Measurements from ENCODE around the gene GIT2.
"Not testable (repeated sequence)": the region's sequence is repeated elsewhere in the genome, so short reads cannot be mapped to it uniquely, and the experiment has no call there.

Gene GIT2

DNA sequence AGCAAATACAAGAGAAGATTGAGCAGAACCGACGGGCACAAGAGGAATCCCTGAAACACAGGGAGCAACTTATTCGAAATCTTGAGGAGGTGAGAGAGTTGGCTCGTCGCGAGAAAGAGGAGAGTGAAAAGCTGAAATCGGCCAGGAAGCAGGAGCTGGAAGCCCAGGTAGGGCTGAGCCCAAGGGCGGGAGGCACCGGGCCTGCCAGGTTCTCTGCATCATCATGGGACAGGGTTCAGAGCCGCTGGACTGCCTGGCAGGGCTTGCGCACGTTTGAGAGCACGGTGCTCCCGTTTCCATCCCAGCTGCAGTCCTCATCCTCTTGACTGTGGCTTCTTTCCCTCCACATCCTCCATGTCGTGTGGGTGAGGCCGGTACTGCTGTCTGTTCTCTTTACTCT is 81.7 kb downstream of the GIT2 start:
- no peak for DNase-seq

DNA sequence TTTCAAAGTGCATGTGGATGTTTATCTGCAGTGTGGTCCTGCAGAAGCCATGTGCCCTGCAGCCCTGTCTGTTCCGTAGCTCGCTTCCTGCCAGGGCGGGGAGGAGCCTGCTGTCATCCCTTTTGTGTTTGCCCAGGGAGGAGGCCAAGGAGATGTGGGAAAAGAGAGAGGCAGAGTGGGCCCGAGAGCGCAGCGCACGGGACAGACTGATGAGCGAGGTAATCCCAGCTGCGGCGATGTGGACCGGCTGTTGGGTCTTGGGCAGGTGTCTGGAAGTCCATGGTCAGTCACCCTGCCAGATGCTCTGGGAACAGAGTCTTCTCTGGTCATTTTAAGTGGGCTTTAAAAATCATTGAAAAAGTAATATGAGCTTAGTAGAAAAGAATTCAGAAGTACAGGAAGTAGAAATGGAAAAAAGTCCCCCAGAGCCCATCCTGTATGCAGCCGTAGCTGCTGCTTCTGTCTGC is 83.3 kb downstream of the GIT2 start:
- no peak for DNase-seq

DNA sequence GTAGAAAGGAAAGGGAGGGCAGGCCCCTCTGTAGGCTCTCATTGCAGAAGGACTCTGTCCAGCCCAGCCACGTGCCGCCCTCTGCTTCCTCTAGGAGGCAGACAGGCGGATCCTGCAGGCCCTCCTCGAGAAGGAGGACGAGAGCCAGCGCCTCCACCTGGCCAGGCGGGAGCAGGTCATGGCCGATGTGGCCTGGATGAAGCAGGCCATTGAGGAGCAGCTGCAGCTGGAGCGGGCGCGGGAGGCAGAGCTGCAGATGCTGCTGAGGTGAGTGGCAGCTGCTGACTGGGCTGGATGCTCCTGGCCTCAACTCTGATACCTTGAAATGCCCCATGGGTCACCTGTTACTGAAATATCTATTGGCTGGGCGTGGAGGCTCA is 85.2 kb downstream of the GIT2 start:
- DNase-seq = no peak

DNA sequence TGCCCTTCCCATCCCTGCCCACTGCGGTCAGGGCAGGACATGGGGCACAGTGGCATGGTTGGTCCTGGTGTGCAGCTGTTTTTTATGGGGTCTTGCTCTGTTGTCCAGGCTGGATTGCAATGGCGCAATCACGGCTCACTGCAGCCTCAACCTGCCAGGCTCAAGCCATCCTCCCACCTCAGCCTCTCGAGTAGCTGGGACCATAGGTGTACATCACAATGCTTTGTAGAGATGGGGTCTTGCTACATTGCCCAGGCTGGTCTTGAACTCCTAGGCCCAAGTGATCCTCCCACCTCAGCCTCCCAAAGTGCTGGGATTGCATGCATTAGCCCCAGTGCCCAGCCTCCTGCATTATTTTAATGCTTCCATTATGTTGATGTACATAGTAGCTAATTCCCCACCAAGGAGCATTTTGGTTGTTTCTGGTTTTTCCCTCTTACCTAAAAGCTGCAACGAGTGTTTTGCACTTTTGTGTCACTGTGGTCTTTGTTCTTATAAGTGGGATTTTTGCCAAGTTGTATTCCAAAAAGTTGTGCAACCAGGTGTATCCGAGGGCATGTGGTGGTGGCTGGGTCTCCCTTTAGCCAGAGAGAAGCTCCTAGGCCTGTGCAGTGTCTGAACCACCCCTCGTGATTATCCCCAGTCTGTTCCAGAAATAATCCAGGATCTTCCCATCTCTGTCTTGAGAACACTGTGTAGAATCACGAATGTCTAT is 85.8 kb downstream of the GIT2 start:
- no peak for DNase-seq

DNA sequence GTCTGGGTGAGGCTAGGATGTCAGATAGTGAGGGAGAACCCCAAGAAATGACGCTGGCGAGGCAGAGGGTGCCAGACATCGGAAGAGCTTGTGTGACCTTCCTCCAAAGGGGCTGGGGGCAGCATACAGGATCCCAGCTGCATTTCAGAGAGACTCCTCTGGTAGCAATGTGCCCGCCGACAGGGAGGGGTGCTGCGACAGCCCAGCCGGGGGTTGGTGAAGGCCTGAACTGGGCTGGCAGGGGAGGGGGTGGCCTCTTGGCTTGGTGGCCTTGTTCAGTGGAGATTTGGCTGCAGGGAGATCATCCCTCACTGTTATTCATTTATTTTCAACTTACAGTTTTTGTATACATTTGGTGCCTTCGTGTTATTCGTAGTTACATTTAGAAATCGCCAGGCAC is 90.9 kb downstream of the GIT2 start:
- no peak for DNase-seq

DNA sequence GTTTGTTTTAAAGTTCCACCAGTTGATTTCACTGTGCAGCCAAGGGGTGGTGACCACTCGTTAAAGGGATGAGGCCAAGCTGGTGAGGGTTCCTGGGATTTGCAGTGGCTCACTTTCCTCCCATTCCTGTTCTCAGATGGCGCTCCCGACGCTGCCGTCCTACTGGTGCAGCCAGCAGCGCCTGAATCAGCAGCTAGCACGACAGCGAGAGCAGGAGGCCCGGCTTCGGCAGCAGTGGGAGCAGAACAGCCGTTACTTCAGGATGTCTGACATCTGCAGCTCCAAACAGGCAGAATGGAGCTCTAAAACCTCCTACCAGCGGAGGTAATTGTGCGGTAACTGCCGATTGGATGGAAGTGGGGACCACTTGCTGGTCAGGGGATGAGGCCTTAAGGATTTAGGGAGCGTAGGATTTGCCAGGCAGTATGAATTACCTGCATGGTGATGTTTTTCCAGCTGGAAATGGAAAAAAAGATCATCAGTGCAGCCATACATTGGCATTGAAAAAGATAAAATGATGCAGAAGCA is 93.2 kb downstream of the GIT2 start:
- DNase-seq = no peak

DNA sequence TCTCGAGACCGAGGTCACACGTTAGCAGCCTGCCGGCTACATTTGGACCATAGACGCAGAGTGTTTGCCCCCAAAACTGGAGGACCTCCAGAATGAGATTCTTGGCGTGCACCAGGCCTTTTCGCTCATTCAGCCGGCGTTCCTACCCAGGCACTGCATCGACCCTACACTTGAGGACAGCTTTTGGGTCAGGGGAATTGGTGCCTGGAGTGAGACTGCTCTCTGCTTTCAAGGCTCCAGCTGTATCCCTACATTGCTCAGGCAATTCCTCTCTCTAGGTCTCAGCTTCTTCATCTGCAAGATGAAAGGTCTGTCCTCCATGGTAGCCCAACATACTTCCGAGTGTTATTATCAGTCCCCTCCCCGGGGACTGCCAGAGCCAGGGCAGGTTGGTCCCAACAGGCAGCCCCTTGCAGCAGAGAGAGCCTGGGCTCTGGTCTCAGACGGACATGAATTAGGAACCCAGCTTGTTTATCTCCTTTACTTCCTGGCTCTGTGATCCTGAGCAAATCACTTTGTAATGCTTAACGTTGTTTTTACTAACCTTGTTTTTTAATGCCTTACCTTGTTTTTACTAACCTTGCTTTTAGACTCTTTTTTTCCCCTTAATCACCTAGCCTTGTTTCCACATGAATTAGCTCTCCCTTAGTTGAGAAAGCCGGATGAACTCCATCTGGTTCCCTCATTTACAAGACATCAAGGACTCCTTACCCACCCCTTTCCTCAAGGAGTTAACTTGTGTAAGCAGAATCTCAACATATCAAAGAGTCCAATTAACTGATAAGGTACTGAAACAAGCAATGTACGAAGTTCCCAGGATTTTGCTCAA is 95.2 kb downstream of the GIT2 start:
- DNase-seq = no peak

DNA sequence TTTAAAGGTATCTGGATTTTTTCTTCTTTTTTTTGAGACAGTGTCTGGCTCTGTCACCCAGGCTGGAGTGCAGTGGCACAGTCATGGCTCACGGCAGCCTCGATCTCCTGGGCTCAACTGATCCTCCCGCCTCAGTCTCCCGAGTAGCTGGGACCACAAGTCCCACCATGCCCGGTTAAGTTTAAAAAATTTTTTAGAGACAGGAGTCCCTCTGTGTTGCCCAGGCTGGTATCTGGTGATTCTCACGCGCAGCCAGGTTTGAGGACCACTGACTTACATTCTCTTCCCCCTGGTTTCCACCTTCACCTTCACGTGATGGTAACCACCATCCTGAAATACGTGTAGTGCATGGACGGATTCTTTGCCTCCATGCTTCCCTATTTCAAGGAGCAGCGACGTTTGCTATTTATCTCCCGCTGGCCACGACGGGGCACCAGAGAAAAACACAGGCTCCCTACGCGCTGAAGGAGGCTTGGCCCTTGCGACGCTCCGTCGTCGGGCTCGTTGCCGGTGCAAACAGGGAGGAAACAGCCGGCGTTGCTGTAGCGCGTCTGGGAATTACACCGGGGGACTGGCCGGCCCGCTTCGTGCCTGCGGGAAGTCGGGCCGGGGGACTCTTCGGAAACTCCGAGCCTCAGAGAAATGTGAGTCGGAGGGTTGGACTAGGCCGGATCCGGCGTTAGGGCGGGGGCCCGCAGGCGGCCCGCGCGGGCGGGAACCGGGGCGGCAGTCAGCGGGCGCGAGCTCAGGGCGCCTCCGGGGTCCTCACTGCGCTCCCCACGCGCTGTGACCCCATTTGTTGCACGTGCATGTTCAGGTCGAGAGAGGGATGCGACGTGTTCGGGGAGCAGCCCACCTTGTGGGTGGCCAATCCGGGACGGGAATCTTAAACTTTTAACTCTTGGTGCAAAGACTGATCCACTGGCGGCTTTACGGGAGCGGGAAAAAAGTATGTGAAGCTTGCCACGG is 96.1 kb downstream of the GIT2 start, which contains the start of gene TCHP:
Gene TCHP, plus strand, starts transcription at position 492 of the 969 bp plus-strand sequence. CDS start 2,753 bp downstream, outside the sequence.
- peak; percentile 85 for DNase-seq

DNA sequence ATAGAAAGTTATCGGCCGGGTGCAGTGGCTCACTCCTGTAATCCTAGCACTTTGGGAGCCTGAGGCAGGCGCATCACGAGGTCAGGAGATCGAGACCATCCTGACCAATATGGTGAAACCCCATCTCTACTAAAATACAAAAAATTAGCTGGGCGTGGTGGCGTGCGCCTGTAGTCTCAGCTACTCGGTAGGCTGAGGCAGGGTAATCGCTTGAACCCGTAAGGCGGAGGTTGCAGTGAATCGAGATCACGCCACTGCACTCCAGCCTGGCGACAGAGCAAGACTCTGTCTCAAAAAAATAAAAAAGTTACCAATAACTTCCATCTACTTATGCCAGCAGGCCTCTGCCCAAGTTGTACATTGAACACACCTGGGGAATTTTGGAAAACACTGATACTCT is 96.8 kb downstream of the GIT2 start:
- not testable (repeated sequence) for DNase-seq

DNA sequence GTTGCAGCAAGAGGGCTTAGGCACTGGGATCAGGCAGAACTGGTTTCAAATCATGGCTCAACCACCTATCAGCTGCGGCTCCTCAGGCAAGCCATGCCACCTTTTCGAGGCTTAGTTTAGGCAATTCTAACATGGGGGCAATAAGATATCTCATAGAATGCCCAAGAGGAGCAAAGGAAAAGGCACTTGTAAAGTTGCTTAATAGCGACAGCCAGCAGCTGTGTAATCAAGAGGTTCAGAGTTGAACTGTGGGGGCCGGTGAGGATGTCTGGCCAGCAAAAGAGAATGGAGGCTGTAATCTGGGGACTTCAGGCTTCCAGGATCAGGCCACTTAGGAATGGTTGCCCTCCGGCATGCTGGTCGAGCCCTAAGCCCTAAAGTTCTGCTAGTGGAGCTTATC is 99.1 kb downstream of the GIT2 start:
- no peak for DNase-seq

DNA sequence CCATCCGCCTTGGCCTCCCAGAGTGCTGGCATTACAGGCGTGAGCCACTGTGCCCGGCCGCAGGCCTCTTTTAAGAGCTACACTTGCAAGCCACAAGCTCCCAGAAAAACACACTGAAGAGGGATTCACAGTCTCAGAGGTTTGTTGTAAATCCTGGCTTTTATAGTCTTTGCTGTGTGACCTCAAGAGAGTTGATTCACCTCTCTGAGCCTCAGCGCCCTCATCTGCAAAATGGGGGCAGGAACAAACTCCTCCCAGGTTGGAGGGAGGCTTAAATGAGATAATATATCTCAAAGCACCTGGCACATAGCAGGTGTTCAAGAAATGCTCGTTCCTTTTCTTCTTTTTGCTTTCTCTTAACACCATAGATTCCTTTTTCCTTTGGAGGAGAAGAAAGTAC is 100.0 kb downstream of the GIT2 start:
- no peak for DNase-seq

DNA sequence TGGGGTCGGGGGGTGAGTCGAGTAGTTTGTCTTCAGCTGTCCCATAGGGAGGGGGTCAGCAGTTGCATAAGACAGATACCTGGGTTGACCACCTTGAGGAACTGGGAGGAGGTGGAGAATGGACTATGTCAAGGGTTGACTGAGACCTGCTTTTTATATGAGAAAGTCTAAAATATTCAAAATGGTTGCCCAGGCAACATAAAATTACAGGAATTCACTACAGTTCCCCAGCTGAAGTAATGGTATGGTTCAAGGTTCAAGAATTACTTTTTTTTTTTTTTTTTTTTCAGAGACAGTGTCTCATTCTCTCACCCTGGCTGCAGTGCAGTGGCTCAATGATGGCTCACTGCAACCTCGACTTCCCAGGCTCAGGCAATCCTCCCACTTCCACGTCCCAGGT is 101.2 kb downstream of the GIT2 start:
- DNase-seq = no peak

DNA sequence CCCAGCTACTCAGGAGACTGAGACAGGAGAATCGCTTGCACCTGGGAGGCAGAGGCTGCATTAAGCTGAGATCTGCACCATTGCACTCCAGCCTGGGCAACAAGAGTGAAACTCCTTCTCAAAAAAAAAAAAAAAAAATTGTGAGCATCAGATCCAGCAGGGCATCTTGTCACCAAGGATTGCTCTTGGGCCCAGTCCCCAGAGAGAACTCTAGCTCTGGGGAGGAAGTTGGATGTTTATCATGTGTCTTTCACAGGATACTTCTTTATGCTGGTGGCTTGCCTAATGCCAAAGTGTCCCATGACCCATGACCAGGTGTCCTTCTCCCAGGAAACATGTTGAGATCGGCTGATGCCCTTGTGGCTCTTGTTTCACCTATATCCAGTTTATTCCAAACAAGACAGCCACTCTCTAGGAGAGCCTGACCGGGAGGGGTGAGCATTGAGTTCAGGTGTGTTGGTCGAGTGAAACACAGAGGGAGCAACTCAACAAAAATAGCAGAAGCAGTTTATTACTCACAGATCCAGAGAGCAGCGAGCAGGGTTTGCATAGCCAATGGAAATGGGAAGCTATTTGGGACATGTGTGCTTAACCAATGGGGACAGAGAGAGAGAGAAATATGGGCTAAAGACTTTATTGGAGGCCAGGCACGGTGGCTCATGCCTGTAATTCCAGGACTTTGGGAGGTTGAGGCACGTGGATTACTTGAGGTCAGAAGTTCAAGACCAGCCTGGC is 102.7 kb downstream of the GIT2 start:
- no peak for DNase-seq

DNA sequence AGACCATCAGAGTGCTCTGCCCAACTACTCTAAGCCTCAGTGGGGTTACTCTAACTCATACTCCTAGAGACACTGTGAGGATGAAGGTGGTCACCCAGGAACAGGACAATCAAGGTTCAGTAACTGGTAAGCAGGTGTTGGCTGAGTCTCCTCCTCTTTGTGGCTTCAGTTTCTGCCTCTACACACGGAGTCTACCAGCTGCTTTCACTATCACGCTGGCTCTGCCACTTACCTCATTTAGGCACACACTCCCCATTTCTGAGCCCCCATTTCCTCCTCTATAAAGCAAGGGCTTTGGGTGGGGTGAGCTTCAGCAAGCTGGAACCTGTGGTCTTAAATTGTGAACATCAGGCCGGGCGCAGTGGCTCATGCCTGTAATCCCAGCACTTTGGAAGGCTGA is 103.4 kb downstream of the GIT2 start:
- no peak for DNase-seq

DNA sequence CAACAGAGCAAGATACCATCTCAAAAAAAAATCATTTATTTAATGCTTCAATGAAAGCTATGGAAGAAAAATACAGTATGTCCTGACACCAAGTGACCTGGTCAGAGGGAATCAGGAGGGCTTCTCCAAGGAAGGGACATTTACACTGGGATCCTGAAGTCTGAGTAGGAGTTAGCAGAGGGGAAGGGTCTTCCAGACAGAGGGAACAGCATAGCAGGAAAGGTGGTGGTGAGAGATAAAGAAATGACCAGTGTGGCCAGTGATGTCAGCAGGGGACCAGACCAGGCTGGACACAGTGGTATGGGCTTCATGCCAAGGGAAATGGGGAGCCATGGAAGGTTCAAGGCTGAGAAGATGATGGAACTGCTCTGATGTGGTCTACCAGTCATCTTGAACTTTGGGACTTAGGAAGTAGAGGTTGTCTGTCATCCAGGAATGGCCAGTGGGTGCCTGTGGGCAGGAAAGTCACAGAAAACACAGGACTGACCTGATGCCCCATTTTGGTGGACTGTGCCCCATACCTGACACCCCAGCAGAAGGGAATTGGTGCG is 103.9 kb downstream of the GIT2 start:
- DNase-seq = no peak

DNA sequence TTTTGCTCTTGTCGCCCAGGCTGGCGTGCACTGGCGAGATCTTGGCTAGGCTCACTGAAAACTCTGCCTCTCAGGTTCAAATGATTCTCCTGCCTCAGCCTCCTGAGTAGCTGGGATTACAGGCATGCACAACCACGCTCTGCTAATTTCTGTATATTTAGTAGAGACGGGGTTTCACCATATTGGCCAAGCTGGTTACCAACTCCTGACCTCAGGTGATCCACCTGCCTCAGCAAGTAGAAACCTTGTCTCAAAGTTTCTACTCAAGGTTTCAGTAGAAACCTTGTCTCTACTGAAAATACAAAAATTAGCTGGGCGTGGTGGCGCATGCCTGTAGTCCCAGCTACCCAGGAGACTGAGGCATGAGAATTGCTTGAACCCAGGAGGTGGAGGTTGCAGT is 104.4 kb downstream of the GIT2 start:
- DNase-seq = not testable (repeated sequence)

DNA sequence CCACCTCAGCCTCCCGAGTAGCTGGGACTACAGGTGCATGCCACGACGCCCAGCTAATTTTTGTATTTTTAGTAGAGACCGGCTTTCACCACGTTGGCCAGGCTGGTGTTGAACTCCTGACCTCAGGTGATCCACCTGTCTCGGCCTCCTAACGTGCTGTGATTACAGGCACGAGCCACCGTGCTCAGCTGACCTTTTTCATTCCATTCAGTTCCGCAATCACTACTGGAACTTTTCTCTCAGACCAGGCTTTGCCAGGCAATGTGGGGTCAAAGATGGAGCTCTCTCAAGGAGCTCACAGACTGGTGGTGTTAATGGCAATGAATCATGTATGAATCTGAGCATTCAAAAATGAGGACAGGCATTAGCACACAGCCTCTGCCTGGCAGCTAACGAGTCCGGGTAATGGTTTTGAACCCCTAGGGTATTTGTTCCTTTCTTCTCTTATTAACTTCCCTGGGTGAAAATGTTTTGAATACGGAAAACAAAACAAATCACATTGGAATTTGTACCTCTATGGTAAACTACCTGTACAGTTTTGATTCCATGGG is 105.5 kb downstream of the GIT2 start:
- no peak for DNase-seq

DNA sequence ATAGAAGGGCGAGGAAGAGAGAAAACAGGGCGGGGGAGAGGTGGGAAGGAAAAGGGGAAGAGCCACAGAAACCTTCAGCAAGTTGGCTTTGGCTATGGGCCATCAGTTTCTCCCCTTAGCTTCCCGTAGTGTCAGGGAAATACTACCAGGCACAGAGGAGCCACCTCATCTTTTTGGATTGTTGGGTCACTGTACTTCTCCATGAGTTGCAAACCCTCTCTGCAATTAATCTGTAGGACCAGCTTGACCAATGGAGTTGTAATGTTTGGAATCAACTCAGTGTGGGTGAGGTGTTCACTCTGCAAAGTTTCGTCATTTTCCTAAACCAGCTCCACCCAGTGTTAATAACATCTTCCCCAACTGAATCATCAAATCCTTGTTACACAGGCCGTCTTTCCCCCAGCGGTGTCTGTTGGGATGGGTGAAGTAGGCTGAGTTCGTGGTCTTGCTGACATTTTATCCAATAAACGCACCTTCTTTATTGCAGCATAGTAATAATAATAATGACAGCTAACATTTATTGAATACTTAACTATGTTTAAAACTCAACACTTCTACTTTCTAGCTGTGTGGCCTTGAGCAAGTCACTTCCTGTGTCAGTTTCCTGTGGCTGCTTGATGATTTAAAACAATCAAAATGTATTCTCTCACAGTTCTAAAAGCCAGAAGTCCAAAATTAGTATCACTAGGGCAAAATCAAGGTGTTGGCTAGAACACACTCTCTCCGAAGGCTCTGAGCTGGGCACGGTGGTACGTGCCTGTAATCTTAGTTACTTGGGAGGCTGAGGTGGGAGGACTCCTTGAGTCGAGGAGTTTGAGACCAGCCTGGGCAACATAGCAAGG is 107.8 kb downstream of the GIT2 start:
- no peak for DNase-seq

DNA sequence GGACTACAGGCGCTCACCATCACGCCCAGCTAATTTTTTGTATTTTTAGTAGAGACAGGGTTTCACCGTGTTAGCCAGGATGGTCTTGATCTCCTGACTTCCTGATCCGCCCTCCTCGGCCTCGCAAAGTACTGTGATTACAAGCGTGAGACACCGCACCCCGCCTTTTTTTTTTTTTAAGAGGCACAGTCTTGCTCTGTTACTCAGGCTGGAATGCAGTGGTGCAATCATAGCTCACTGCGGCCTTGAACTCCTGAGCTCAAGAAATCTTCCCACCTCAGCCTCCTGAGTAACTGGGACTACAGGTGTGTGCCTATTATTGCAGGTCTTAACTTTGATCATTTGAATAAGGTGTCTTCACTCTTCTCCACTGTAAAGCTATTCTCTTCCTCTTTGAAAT is 110.6 kb downstream of the GIT2 start:
- DNase-seq = no peak

DNA sequence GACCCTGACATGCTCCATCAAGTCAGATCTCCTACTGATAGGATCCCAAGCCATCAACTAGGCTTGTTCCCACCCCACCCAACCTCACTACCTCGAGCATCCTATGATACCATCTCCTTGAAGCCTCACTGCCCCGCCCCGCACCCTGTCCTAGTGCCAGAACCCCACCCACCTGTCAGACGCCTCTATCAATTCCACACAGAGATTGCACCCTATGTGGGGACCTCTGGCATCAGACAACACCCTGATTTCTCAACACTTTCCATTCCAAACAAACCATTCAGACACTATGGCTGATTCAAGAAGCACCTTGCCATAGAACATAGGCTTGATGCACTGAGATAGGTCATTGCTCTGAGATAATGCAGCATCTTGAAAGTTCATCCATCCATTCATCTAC is 112.7 kb downstream of the GIT2 start:
- no peak for DNase-seq

DNA sequence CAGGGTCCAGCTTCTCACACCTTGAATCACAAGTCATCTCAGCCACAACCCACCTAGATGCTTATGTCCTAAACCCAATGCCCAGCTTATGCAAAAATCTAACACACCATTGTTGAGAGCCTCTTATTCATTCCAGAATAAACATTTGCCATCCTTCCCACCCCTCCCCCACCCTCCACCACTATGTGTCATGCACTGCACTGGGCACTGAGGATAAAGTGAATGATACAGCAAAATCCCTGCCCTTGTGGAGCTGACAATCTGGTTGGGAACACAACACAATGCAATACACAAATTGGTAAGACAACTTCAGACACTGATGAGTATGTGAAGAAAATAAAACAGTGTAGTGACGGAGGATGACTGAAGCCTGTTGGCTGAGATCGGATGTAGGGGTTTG is 114.4 kb downstream of the GIT2 start:
- no peak for DNase-seq
